Stimulated activated CD8-positive, alpha-beta memory T cell treated with anti-CD3 and anti-CD28 coated beads, Interleukin-15, amount 100 ng/mL, for 24 hours (primary cell): ENCODE data around the gene BACH1.

ENCODE experiments used
- DNase-seq: peaks from one replicate; pipeline ENCODE4 v3.0.0-alpha.2; 2020; ENCODE audit warnings: low read depth

BACH1 gene

DNA sequence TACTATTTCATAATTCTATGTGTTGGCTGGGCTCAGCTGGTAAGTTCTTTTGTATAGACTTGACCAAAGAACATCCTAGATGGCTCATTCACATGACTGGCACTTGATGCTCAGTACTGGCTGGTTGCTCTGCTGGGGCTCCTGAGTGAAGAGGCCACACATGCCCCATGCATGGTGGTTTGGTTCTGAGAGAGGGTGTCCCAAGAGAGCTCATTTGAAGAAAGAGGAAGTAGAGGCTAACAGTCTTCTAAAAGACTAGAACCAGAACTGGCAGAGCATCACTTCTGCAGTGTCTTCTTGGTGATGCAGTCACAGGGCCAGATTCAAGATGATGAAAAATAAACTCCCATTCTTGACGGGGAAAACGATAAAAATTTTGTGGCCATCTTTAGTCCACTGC is 5.2 kb upstream of the BACH1 start:
- DNase-seq = no peak

DNA sequence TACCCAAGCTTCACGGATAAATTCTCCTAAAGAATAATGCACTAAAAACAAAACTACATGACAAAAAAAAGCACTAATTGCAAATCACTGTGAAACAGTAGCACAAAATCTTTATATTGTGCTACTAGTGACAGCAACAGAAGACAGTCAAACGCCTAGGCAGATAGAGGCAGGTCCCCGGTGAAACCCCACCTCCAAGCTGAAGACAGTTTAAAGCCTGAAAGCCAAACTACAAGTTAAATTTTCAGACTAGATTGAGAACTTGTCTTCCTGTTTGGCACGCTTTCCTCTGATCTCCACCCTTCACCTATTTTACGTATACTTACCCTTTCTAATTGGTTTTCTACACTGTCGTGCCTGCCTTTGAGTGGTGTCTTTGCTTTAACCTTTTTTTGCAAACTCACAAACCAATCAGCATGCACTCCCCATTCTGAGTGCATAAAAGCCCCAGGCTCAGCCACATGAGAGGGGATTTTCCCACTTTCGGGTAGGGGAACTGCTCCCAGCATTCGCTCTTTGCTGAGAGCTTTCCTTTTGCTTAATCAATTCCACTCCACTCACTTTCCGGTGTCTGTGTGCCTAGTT is 3.6 kb upstream of the BACH1 start:
- no peak for DNase-seq

DNA sequence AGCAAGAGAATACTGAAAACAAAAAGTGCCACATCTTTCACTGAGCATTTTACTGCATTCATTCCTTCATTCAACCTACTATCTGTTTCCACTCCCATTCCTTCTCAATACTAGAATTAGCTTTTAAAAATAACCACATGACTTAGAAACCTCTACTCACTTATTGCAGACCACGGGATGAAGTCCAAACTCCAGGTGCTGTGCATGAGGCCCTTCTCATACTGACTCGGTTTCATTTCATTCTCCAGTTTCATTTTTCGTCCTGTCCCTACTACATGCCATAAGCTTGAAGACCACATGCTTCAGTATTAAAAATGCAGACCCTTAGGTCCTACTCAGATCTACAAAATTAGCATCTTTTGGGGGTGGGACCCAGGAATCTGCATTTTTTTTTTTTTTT is 2.3 kb upstream of the BACH1 start:
- DNase-seq = no peak

DNA sequence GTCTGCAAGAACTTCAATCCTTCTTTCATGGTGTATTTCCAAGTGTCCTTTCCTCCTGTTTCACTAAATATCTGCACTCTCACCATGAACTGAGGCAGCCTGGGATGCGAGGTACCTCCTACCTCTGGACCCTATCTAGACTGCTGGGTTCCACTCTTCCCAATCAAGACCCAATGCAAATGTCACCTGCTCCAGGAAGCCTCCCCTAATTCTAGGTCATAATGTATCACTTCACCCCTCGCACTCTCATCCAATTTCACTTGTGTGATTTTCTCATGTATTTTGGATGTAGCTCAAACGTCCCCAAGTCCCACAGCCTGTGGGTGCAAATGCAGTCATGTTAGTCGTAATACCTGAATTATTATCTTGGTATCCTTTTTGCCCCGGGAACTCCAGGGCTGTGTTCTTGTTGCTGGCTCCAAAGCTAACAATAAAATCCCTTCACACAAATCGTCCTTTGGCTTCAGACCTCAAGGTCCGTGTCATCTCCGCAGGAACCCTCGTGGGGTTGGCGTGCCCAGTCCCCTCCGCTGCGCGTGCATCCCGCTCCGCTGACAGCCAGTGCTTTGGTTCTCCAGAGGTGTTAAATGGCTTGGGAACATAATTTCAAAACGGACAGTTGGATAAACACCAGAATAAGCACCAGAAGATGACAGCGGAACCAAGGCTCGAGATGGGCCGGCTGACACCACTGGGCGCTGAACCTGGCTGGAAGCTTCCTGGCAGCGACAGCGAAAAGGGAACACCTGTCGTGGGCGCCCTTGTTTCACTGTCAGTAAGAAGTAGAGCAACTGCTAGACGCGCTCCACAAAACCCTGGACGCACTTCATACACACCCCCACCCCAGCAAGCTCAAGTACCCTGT is 1.0 kb upstream of the BACH1 start:
- no peak for DNase-seq

DNA sequence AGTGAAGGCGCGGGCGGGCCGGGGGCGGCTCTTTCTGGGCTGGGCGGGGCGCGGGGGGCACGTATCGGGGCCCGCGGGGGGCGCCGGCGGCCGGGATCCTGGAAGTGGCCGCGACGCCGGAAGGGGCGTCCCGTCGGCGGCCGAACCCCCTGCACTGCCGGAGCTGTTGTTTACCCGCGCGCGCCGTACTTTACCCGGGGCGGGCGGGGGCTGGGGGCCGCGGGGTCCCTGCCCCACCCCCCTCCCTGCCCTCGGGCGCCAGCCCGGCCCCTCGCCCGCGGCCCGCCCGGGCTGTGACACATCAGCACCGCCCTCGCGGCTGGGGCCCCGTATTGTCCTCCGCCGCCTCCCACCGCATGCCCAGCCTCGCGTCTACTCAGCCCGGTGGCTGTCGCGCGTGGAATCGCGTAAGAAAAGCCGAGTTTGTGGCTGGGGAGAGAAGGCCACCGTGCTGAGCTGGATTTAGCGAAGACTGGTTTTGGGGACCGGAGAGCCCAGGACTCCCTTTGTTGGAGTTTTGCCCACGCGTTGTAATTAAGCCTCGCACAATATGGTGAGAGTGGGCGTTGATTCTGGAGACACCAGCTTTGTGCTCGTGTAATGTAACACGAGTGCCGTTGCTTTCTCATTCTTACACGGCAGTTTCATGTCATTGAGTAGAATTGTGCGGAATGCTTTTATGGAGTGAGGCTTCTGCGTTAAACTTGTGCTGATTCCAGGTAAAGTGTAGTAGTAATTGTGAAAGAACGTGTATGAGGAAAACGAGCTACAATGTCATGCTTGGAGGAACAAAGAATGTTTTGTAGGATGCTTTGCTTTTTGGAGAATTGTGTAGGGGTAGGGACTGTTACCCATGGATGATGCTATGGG is 559 bp downstream of the BACH1 start:
- DNase-seq = peak; percentile 39

DNA sequence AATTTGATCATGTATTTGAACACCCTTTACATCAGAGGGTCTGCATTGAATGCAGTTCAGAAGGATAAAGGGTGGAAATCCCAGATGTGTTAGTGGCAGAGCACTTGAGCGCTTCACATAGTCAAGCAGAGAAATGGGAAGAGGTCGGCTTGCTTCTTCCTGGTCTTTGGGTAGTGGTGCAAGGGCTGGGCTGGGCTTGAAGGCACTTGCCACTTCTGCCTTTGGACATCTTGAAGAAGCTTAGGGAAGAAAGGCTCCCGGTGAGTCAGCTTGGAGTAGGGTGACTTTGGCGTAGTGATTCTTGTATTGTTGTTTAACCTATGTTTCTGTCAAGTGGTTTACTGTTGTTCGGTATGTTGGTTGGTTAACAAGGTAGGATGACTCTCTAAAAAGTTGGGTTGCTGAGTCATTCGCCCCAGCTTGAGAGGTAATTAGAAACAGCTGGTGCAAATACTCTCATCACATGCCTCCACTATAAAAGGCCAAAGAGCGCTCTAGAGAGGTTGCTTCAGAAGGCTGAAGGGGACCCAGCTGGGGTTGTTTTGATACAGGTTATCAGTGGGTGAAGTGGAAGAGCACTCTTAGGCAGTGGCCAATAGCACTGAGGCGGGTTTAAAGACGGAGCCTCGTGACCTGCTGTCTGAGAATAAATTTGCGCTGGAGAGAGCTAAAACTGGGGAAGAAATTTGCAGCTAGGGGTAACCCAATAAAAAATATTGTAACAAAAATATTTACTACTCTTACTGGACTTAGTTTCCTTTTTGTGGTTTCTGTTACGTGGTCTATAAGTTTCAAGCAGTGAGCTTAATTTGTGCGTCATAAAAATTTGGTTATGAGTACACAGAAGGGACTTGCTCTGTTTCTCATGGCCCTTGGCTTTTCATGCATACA is 1.4 kb downstream of the BACH1 start:
- no peak for DNase-seq

DNA sequence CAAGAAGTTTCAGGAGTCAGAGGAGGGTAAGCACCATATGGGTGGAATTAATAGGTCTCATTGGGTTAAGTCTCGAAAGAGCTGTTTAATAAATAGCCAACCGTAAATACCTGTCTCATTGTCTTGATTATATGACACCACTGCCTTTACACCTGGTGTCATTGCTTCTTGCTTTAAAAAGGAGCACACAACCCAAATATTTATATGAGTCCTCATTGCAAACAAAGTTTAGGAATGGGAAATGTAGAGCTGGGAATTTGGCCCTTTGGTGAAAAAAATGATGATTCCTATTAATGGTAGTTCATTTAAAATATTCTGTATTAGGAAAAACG is 2.1 kb downstream of the BACH1 start:
- no peak for DNase-seq

DNA sequence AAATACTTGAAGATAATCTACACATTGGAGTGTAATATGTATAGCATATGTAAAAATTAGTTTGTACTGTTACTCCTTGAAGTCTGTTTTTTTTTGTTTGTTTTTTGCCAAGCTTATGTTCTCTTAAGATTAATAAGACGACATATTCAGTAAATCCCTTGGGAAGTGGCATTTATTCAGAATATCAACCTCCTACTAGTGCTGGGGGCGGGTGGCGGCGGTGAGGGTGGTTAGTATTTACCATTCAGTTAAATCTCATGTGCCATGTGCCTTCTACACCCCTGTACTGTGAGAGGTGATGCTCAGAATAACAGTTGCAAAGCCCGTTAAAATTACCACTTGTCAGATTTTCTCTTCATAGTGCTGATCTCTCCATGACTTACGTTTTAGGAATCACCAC is 3.0 kb downstream of the BACH1 start:
- no peak for DNase-seq

DNA sequence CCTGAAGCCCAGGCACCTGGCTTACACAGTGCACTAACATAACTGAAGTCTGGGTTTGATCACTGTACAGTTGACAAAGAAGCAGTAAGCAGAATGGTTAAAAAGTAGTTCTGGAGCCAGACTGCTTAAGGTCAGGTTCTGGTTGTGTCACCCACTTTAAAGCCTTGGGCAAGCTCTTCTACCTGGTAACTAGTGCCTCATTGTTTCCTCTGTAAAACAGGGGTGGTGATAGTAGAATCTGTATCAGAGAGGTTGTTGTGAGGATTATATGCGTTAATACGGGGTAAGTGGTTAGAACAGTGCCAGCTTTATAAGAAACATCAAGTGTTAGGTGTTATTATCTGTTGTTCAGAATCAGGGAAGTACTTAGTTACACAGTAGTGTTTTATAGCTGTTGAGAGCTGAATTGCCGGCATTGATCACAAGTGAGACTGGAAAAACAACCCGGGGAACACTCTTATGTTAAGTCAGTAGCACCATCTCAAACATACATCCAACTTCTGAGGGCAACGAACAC is 3.7 kb downstream of the BACH1 start:
- no peak for DNase-seq

DNA sequence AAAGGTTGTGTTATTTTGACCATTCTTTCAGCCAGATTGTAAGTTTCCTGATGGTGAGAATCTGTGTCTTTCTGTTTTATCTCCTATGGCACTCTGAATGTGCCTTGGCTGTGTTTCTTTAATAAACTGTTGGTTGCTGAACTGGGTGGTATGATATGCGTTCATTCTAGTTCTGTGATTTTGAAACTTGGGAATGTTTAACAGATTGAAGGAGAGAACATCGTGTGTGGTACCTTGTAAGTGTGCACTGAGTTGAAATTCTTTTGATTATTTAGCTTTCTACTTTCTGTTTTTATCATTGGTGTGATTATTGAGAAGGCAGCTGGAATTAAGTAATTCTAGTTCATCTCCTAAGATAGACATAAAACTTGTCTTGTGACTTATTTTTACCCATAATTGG is 4.6 kb downstream of the BACH1 start:
- no peak for DNase-seq

DNA sequence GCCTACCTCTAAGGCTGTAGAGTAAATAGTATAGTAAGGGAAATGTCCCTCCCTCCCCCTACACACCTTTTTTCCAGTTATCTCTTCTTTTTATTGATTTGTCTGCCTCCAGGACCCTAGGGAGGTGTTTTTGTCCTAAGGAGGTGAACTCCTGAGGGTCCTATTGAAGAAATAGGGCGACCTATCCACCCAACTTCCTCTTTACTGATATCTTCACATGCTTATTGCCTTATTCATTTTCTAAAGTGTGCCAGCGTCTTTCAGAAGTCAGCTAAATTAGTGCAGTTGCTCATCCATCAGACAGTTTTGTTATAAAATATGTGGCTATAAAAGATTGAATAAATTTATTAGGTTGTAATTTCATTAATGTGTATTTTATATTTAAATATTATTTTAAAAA is 5.9 kb downstream of the BACH1 start:
- DNase-seq = no peak

DNA sequence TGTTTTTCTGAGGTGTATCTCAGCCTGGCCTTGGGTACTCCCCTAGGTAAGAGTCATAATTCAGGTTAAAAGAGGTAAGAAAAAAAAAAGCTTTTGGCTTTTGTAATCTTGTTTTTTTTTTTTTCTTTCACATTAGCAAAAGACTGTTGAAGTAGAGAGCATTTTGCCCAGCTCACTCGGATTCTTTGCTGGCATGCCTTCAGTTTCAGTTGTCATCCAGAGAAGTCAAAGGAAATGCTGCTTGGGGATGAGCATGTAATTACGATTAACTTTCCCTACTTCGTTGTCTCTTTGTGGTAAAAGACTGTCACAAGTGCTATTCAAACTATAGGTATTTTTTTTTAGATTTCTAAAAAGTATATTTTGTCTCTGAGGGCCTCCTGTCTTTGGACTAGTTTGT is 6.3 kb downstream of the BACH1 start:
- DNase-seq = no peak

DNA sequence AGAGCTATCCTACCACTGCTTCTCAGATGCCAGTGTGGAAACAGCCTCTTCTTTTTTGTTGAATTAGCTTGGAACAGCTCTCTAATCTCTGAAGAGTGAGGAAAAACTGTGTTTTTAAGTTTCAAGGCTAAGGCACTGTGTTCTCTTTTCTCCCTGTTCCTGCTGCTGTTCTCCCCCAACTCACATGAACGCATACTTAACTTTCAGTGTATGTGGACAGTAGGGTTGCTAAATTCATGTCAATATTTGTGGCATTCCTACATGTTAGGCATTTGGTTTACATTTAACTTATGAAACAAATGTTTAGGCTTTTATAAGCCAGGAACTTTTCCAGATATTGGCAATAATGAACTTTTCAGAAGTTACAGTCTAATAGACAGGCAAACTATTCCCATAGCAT is 6.8 kb downstream of the BACH1 start:
- DNase-seq = no peak

DNA sequence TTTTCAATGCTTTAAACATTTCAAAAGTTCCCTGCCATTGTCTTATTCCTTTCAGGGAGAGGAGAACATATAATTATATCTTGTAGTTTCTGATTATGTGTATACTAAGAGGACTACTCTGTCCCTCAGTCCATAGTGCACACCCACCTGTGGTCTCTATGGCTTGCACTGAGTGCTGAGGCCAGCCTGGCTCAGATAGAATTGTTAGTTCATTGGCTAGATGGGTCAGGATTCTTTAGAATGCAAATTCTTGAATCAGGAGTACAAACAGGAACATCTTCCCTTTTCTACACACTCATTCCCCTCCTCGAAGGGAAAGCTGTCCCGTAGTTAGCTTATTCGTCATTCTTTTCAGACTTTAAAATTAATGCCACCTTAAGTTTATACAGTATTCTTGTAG is 8.2 kb downstream of the BACH1 start:
- no peak for DNase-seq

DNA sequence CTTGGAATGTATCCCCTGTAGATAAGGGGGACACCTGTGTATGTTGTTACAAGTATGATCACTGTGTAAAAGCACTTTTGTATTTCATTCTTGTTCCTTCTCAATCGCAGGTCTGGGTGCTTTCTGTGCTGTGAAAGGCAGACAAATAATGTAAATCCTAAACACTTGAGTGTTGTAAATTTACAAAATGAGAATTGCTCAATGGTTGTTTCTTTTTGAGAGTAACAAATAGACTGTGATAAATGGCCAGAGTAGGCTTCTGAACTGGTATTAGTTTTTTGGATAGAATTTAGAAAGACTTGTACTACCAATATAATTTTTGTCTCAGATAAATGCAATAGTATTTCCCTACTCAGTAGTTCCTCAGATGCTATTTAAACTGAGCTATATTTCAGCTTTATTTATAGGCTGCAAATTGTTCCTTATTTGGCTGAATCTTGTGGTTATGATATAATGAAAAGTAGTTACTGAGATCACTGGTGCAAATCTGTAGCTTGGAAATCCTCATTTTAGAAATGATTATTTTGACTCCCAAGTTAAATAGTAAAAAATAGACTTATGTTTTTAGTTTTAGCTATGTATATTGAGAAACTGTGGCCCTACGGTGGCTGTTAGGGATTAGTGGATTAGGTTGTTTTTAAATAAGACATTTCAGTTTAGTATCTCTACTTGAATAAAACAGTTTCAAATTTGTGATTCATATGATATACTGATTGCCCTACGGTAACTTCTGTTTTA is 9.2 kb downstream of the BACH1 start:
- no peak for DNase-seq

DNA sequence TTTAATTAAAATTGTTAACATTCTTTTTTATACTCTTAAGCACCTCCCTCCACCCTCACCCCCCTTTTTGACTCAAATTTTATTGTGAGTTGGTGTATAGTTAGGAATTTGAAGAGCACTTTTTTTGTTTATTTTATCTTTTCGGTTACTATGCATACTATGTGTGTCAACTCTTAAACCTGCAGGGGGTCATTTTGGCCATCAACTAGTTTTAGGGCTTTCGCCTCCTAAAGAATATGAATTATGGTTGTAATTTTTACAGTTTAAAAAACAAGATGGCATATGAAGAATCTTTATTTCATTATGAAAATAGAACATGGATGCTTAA is 9.7 kb downstream of the BACH1 start:
- DNase-seq = no peak

DNA sequence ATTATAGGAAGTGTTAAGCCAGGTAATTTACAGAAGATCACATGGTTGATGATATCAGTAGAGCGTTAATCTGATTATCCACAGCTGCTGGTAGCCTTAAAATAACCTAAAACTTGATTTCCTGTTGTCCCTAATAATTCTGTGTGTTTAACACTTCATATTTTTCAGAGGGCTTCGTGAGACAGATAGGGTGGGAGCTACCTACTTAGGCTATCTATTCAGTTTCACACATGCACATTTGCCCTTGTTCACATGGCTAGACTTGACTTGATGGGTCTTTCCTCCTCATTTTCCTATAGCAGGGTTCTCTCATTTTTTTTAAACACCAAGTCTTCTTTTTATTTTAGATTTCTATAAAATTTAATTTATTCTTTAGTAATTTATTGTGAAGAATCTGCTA is 11.0 kb downstream of the BACH1 start:
- no peak for DNase-seq

DNA sequence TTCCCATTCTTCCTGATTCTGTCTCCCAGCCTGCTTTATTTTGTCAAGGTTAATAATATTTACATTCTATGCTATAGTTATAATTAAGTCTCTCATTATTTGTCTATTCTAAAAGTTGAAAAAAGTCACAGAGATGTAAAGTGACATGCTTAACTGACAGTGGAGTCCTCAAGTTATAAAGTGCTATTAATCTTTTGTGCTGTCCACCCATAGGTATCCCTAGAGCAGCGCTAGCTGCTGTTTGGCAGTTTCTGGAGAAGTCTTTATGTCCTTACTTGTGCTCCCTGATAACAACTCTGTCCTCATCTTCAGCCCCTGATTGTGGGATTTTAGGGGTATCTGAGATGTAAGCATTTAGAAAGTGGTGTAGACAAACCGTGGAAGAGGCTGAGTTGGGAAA is 13.1 kb downstream of the BACH1 start:
- no peak for DNase-seq

DNA sequence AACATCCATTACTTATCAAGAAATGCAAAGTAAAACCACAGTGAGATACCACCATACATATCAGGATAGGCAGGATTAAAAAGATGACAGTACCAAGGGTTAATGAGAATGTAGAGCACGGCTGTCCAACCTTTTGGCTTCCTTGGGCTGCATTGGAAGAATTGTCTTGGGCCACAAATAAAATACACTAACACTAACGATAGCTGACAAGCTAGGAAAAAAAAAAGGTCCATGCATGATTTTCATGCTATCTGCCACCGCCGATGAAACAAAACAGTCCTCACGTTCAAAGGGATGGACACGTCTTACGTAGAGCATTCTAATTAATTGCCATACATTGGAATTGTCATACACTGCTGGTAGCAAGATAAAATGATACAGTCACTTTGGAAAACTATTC is 14.3 kb downstream of the BACH1 start:
- no peak for DNase-seq

DNA sequence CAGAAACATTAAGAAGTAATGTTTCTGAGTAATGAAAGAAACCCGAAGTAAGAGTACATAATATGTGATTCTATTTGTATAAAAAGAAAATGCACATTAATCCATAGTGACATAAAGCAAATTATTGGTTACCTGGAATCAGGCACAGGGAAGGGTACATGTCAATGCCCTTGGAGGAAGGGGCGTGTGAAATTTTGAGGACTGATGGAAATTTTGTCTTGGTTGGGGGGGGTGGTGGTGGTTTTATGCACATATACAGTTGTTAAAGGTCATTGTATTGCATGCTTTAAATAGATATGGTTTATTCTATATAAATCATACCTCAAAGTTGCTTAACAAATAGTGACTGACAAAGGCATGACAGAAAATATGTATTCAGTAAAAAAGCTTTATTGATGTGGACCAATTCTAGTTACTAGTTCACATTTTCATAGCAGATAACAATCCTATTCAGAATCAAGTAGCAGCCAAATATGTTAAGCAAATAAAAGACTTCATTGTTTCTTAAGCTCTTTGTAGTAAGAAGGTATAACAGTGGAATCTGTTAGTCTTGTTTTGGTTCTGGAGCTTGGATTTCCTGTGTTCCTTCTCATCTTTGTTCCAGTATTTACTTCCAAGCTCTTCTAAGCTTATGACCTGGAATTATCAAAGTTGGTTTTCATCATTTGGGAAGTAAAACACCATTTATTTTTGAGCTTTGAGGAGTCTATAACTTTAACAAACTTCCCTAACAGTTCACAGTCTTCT is 15.1 kb downstream of the BACH1 start:
- DNase-seq = no peak
